Measurements from ENCODE around the gene NAB2.

GRCh38 chr12:57139796-57140649, 51.1 kb downstream of the NAB2 start:
- TF ChIP-seq CTCF (IDR thresholded peaks at IDR 0.05; ENCODE audit: low read depth, low read length) (no peak), POLR2A (IDR thresholded peaks at IDR 0.05; ENCODE audit: extremely low read depth, insufficient read length) (no peak)
